Smooth muscle cell (in vitro differentiated cells): Measurements from ENCODE around the gene GLMP. TPM values are rescaled to one million over a fixed set of nuclear protein-coding genes. Genes with fewer than 3 reads are reported as not detected.

Experiments used
- DNase-seq: peaks from one replicate; lab custom pipeline; 2025; ENCODE audit not compliant: unreplicated experiment; lab: John Stamatoyannopoulos, UW
- H2AFZ ChIP-seq: fragments of 200-600 bp; sonication (generic); 2 replicates; pipeline ENCODE4 v1.6.0; 2016; ENCODE audit warnings: antibody characterized with exemption, low read depth, mild to moderate bottlenecking
- H3F3A ChIP-seq: fragments of 200-600 bp; sonication (generic); 2 replicates; pipeline ENCODE4 v1.6.0; 2017; ENCODE audit warnings: antibody characterized with exemption, low read depth
- H3K27ac ChIP-seq: fragments of 200-600 bp; sonication (generic); 2 replicates; pipeline ENCODE4 v1.5.1; 2016; ENCODE audit warnings: low read depth, mild to moderate bottlenecking
- H3K27me3 ChIP-seq: fragments of 200-600 bp; sonication (generic); 2 replicates; pipeline ENCODE4 v1.6.1; 2016; ENCODE audit warnings: low read depth, mild to moderate bottlenecking
- H3K36me3 ChIP-seq: fragments of 200-600 bp; sonication (generic); 2 replicates; pipeline ENCODE4 v1.5.1; 2016; ENCODE audit warnings: low read depth
- H3K4me1 ChIP-seq: fragments of 200-600 bp; sonication (generic); 2 replicates; pipeline ENCODE4 v1.5.1; 2016; ENCODE audit warnings: low read depth
- H3K4me2 ChIP-seq: fragments of 200-600 bp; sonication (generic); 2 replicates; pipeline ENCODE4 v1.6.0; 2016; ENCODE audit warnings: mild to moderate bottlenecking
- H3K4me3 ChIP-seq: fragments of 200-600 bp; sonication (generic); 2 replicates; pipeline ENCODE4 v1.5.1; 2016; ENCODE audit warnings: mild to moderate bottlenecking
- H3K79me2 ChIP-seq: fragments of 200-600 bp; sonication (generic); 2 replicates; pipeline ENCODE4 v1.6.0; 2016; ENCODE audit warnings: low read depth, mild to moderate bottlenecking
- H3K9ac ChIP-seq: fragments of 200-600 bp; sonication (generic); 2 replicates; pipeline ENCODE4 v1.6.0; 2016; ENCODE audit warnings: low read depth
- H3K9me3 ChIP-seq: fragments of 200-600 bp; sonication (generic); replicated peaks from 2 replicates; pipeline ENCODE4 v1.5.1; 2016; ENCODE audit warnings: low read depth
- H4K20me1 ChIP-seq: fragments of 200-600 bp; sonication (generic); 2 replicates; pipeline ENCODE4 v1.6.0; 2016; ENCODE audit warnings: low read depth
- CTCF ChIP-seq: fragments of 200-600 bp; sonication (generic); IDR thresholded peaks from 2 replicates; pipeline ENCODE4 v1.5.1; 2017; ENCODE audit warnings: borderline replicate concordance, mild to moderate bottlenecking, antibody characterized with exemption; ENCODE audit not compliant: insufficient read depth, poor library complexity, severe bottlenecking
- WGBS: methylation state at CpG from one replicate; pipeline ENCODE4 v1.1.7; 2016; ENCODE audit warnings: low lambda C conversion rate; 5-methylcytosine and 5-hydroxymethylcytosine counted together
- polyA plus RNA-seq: library from polyadenylated mRNA; unstranded; fragments of >200 nt; fragmentation: Nextera tagmentation; extraction: Ambion mirVana; gene quantifications from 2 replicates; pipeline ENCODE4 v1.2.1, GENCODE V29; 2016
- total RNA-seq: library from RNA; depleted of rRNA; stranded (reverse); fragments of >200 nt; gene quantifications from 2 replicates; pipeline ENCODE4 v1.2.3, GENCODE V29; 2014

GLMP gene
- total and polyA plus RNA-seq, 2 experiments from 2014 or later = 62.4 to 85.8 TPM

- H2AFZ ChIP-seq = no peak overlapping the region
- H3K79me2 ChIP-seq = peaks cover 30% of the 10 kb centered on the region
- TF ChIP-seq CTCF = no peak
- peak overlapping the region; percentile 96 for H3K4me2 ChIP-seq
- H3K4me1 ChIP-seq = peaks cover 24% of the 10 kb centered on the region
- H3F3A ChIP-seq = no peaks in the 10 kb centered on the region
- WGBS = 62% methylated on average over 4 of the region's 4 CpGs
- no peak for DNase-seq
- H3K36me3 ChIP-seq = no peaks in the 10 kb centered on the region
- H3K27me3 ChIP-seq = no peaks in the 10 kb centered on the region
- peak overlapping the region; percentile 82 for H3K4me3 ChIP-seq
- H3K27ac ChIP-seq = peak overlapping the region; percentile 62
- H4K20me1 ChIP-seq = peaks cover 22% of the 10 kb centered on the region
- no peaks in the 10 kb centered on the region for H3K9me3 ChIP-seq
- peak overlapping the region; percentile 43 for H3K9ac ChIP-seq
Measured at GRCh38 chr1:156284757-156285156, 10.7 kb downstream of the GLMP start.

- TF ChIP-seq CTCF = no peak
- Histone ChIP-seq H3K9ac (peak within 1 kb of the TSS; percentile 97), H3K4me2 (peak within 1 kb of the TSS; percentile 96), H3F3A (no peaks in the 10 kb centered on the region), H3K27ac (peak within 1 kb of the TSS; percentile 87), H3K4me3 (peak within 1 kb of the TSS; percentile 82), H3K36me3 (no peaks in the 10 kb centered on the region), H3K4me1 (peaks cover 24% of the 10 kb centered on the region), H3K9me3 (no peaks in the 10 kb centered on the region), H3K27me3 (no peaks in the 10 kb centered on the region), H2AFZ (peak within 1 kb of the TSS; percentile 87), H3K79me2 (peaks cover 35% of the 10 kb centered on the region), H4K20me1 (peaks cover 29% of the 10 kb centered on the region)
- WGBS = 80% methylated on average over 7 of the region's 7 CpGs
- DNase-seq = no peak
Measured at GRCh38 chr1:156284112-156284511, 11.4 kb downstream of the GLMP start, which contains the start of gene TMEM79. Gene TMEM79, plus strand, starts transcription at chr1:156284325. Its CDS starts 902 bp downstream, at chr1:156285227.

- Histone ChIP-seq H3K27me3 (no peaks in the 10 kb centered on the region), H2AFZ (peak overlapping the region; percentile 87), H3K4me1 (peaks cover 24% of the 10 kb centered on the region), H4K20me1 (peaks cover 35% of the 10 kb centered on the region), H3K4me3 (peak overlapping the region; percentile 82), H3K9me3 (no peaks in the 10 kb centered on the region), H3K79me2 (peaks cover 36% of the 10 kb centered on the region), H3F3A (no peaks in the 10 kb centered on the region), H3K36me3 (no peaks in the 10 kb centered on the region), H3K9ac (peak overlapping the region; percentile 97), H3K4me2 (peak overlapping the region; percentile 96), H3K27ac (no peak overlapping the region)
- TF ChIP-seq CTCF = no peak
- DNase-seq = no peak
- WGBS = 97% methylated on average over 1 of the region's 1 CpG
Measured at GRCh38 chr1:156283521-156283920, 12.0 kb downstream of the GLMP start.
